GM19372 (cell line): ENCODE results near the gene DCAF12L2.
"Not testable (repeated sequence)": the region's sequence is repeated elsewhere in the genome, so short reads cannot be mapped to it uniquely, and the experiment has no call there.

ENCODE experiments used
- ATAC-seq: cut with Tn5 transposase; IDR thresholded peaks from one replicate; pipeline ENCODE4 v1.9.1; 2021; ENCODE audit warnings: mild to moderate bottlenecking, low read depth, moderate library complexity; ENCODE audit not compliant: unreplicated experiment

The DCAF12L2 gene

GRCh38 chrX:126165721-126166461, at the start of gene DCAF12L2:
Gene DCAF12L2, minus strand, starts transcription at chrX:126166289. Its CDS starts 365 bp downstream, at chrX:126165924.
- no peak for ATAC-seq

- not testable (repeated sequence) for ATAC-seq
Measured at GRCh38 chrX:126190888-126191287, 24.8 kb upstream of the DCAF12L2 start.

GRCh38 chrX:126177133-126177840, 11.2 kb upstream of the DCAF12L2 start:
- ATAC-seq = no peak

GRCh38 chrX:126170720-126171119, 4.6 kb upstream of the DCAF12L2 start:
- no peak for ATAC-seq

- no peak for ATAC-seq
Measured at GRCh38 chrX:126167560-126167959, 1.5 kb upstream of the DCAF12L2 start.

- ATAC-seq = no peak
Measured at GRCh38 chrX:126165401-126165720, 728 bp downstream of the DCAF12L2 start.

GRCh38 chrX:126164689-126165400, 1.2 kb downstream of the DCAF12L2 start:
- no peak for ATAC-seq

- no peak for ATAC-seq
Measured at GRCh38 chrX:126164226-126164625, 1.9 kb downstream of the DCAF12L2 start.

GRCh38 chrX:126141014-126141413, 25.1 kb downstream of the DCAF12L2 start:
- ATAC-seq = no peak

GRCh38 chrX:126137899-126138298, 28.2 kb downstream of the DCAF12L2 start:
- ATAC-seq = no peak

GRCh38 chrX:126124721-126125120, 41.4 kb downstream of the DCAF12L2 start:
- no peak for ATAC-seq
